ENCODE results near the gene ZNF830.

- TF ChIP-seq CTCF (IDR thresholded peaks at IDR 0.05): no peak
- no peak for TF ChIP-seq USF2 (IDR thresholded peaks at IDR 0.05; ENCODE audit: borderline replicate concordance, low read depth, low read length)
- TF ChIP-seq RCOR1 (IDR thresholded peaks at IDR 0.05; ENCODE audit: low read length): no peak
- TF ChIP-seq RXRA (IDR thresholded peaks at IDR 0.05; ENCODE audit: borderline replicate concordance, low read depth): no peak
- TF ChIP-seq EP300 (IDR thresholded peaks at IDR 0.05; ENCODE audit: borderline replicate concordance in 1 of 2, low read depth in 1 of 2, low read length in 1 of 2): no peak
- TF ChIP-seq MAX (IDR thresholded peaks at IDR 0.05; ENCODE audit: low read depth): no peak
- TF ChIP-seq RAD21 (IDR thresholded peaks at IDR 0.05; ENCODE audit: low read length): no peak
- TF ChIP-seq POLR2AphosphoS5 (IDR thresholded peaks at IDR 0.05; ENCODE audit: low read depth, low read length): no peak
- TF ChIP-seq ZBTB33 (IDR thresholded peaks at IDR 0.05; ENCODE audit: borderline replicate concordance, low read depth): no peak
- no peak for TF ChIP-seq TAF1 (IDR thresholded peaks at IDR 0.05; ENCODE audit: borderline replicate concordance, low read depth, low read length)
- no peak for TF ChIP-seq YY1 (IDR thresholded peaks at IDR 0.05; ENCODE audit: low read depth)
Observed at GRCh38 chr17:34990921-34991365, 29.6 kb downstream of the ZNF830 start.
